ENCODE data around the gene NOP58. TPM values are rescaled to one million over a fixed set of nuclear protein-coding genes. Genes with fewer than 3 reads are reported as not detected.

Gene NOP58
- total and polyA plus RNA-seq, 12 donors = 18.7 to 68.5 (median 23.0) TPM

- DNase-seq (no peak), ATAC-seq (peak in 7 of 8 donors; percentile 33 to 76 (median 47))
- no peak for TF ChIP-seq CTCF (IDR thresholded peaks at IDR 0.05)
- no peaks in the 10 kb centered on the region for H3K27me3 ChIP-seq
- intact Hi-C loops (cut with DNase I) = loop anchor here in 1 of 10 donors (5.0 kb wide), 1 partner anchor 36 kb away; no protein-coding TSS in a partner anchor
- no peaks in the 10 kb centered on the region for H3K9me3 ChIP-seq
- peak overlapping the region in 1 of 10 donors; percentile 40 for H3K27ac ChIP-seq
- WGBS, 2 donors = 86 to 90% methylated on average over 6 of the region's 6 CpGs
- H3K4me3 ChIP-seq = no peak overlapping the region
- H3K36me3 ChIP-seq = no peaks in the 10 kb centered on the region
- peaks cover 0 to 20% (median 4%) of the 10 kb centered on the region in 9 donors for H3K4me1 ChIP-seq
These were observed 70.4 kb downstream of the NOP58 start for GRCh38 chr2:202335791-202336467.

- H3K4me3 ChIP-seq = no peak overlapping the region
- TF ChIP-seq CTCF (IDR thresholded peaks at IDR 0.05) = no peak
- H3K27ac ChIP-seq = no peak overlapping the region
- ATAC-seq = peak in 3 of 8 donors; percentile 29 to 42 (median 42)
- peaks cover 0 to 20% (median 4%) of the 10 kb centered on the region in 9 donors for H3K4me1 ChIP-seq
- H3K36me3 ChIP-seq = no peaks in the 10 kb centered on the region
- WGBS, 2 donors = 18 to 44% methylated on average over 2 of the region's 2 CpGs
- no peaks in the 10 kb centered on the region for H3K9me3 ChIP-seq
- DNase-seq = no peak
- intact Hi-C loops (cut with DNase I) = loop anchor here in 1 of 10 donors (5.0 kb wide), 1 partner anchor 35 kb away; no protein-coding TSS in a partner anchor
- H3K27me3 ChIP-seq = no peaks in the 10 kb centered on the region
These were observed 71.6 kb downstream of the NOP58 start for GRCh38 chr2:202337151-202337550.

DNA sequence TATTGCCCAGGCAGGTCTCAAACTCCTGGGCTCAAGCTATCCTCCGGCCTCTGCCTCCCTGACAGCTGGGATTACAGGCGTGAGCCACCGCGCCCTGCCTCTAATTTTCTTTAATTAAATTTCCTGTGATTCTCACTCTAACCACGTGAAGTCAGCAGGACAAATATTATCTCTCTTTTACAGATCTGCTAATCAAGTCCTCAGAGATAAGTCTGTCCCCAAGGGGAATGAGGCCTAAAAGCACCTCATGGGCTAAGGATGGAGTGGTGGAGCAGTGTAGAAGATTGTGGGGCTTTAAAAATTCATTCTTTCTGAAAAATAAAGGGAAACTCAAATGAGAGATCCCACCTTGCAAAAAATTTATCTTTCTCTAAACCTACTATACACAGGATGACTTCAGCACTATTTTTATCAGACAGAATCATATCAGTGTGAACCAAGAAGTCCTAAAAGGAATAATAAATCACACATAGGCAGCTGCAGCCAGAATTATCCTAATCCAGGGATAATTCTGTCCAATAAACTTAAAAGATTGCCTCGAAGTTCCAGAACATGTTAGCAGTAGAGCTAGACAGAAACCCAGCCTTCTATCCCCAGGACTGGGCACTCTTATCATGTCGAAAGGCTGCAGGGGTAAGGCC lies 72.3 kb downstream of the NOP58 start:
- intact Hi-C loops (cut with DNase I) = loop anchor here in 1 of 10 donors (5.0 kb wide), 1 partner anchor 34 kb away; no protein-coding TSS in a partner anchor
- WGBS, 2 donors = 78 to 82% methylated on average over 7 of the region's 7 CpGs
- Histone ChIP-seq H3K9me3 (no peaks in the 10 kb centered on the region), H3K36me3 (no peaks in the 10 kb centered on the region), H3K4me3 (no peak overlapping the region), H3K27ac (no peak overlapping the region), H3K27me3 (no peaks in the 10 kb centered on the region), H3K4me1 (peaks cover 0 to 20% (median 4%) of the 10 kb centered on the region in 9 donors)
- TF ChIP-seq CTCF (IDR thresholded peaks at IDR 0.05) = no peak
- ATAC-seq = no peak
- no peak for DNase-seq

- intact Hi-C loops (cut with DNase I) = loop anchor here in 1 of 10 donors (5.0 kb wide), 1 partner anchor 33 kb away; no protein-coding TSS in a partner anchor
- 57 to 80% methylated on average over 3 of the region's 3 CpGs for WGBS, 2 donors
- Histone ChIP-seq H3K27ac (no peak overlapping the region), H3K4me3 (no peak overlapping the region), H3K36me3 (no peaks in the 10 kb centered on the region), H3K27me3 (no peaks in the 10 kb centered on the region), H3K9me3 (no peaks in the 10 kb centered on the region), H3K4me1 (peaks cover 0 to 20% (median 4%) of the 10 kb centered on the region in 9 donors)
- DNase-seq (no peak), ATAC-seq (no peak)
- TF ChIP-seq CTCF (IDR thresholded peaks at IDR 0.05) = no peak
These were observed 73.7 kb downstream of the NOP58 start for GRCh38 chr2:202339071-202339870.

Data from heart right ventricle (tissue), 16 donors.